SK-N-MC (cell line): Measurements from ENCODE around the gene HHAT.

ENCODE experiments used
- EZH2 ChIP-seq: fragments of 200-600 bp; sonication (generic); IDR thresholded peaks from one replicate; pipeline ENCODE4 v1.6.1; 2017; ENCODE audit warnings: antibody characterized with exemption
- FOXP2 ChIP-seq: optimal IDR thresholded peaks from 2 replicates; pipeline ENCODE3; 2011; ENCODE audit warnings: mild to moderate bottlenecking, moderate library complexity; ENCODE audit not compliant: insufficient read depth; ENCODE audit errors: extremely low read length, control extremely low read depth
- POLR2AphosphoS5 ChIP-seq: IDR thresholded peaks from 2 replicates; pipeline ENCODE4 v1.6.1; 2012; ENCODE audit warnings: mild to moderate bottlenecking, low read depth, low read length, borderline replicate concordance

DNA sequence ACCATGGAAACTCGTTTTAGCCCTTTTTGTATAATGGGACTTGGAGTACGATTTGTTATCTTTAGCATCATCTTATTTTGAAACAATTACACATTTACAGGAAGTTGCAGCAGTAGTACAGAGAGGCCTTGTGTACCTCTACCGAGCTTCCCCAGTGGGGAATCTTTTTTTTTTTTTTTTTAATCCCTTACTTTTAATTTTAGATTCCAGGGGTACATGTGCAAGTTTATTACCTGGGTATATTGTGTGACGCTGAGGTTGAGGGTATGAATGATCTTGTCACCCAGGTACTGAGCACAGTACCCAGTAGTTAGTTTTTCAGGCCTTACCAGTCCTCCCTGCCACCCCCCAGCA, 45.9 kb downstream of the HHAT start:
- TF ChIP-seq EZH2 (no peak), POLR2AphosphoS5 (no peak), FOXP2 (no peak)
